IMR-90 (cell line): Measurements from ENCODE around the gene FEV. TPM values are rescaled to one million over a fixed set of nuclear protein-coding genes. Genes with fewer than 3 reads are reported as not detected.

Experiments used
- ATAC-seq: fragments of 200-7000 bp; cut with Tn5 transposase; 2 replicates; pipeline ENCODE4 v1.9.1; 2020; ENCODE audit warnings: low read depth, mild to moderate bottlenecking, moderate library complexity
- BruUV-seq: library from RNA; stranded (reverse); fragments of 400-500 nt; replicated peaks from 2 replicates; lab custom pipeline; 2021; lab: Mats Ljungman, UMichigan
- CTCF ChIA-PET: fragments of 300-600 bp; formaldehyde crosslinking; extraction: SDS; loops from one replicate; lab custom pipeline; 2021; ENCODE audit warnings: antibody characterized with exemption; lab: Yijun Ruan, JAX
- POLR2A ChIA-PET: fragments of 300-600 bp; sonication (Branson Sonifier 250); formaldehyde crosslinking; loops from one replicate; lab custom pipeline; 2022; ENCODE audit warnings: antibody characterized with exemption; ENCODE audit not compliant: unreplicated experiment; lab: Charles Lee
- DNase-seq: peaks from one replicate; pipeline ENCODE4 v3.0.0; 2013
- H2AFZ ChIP-seq: replicated peaks from 2 replicates; pipeline ENCODE3; 2013; ENCODE audit warnings: low read length, mild to moderate bottlenecking; ENCODE audit not compliant: poor library complexity
- H2AK5ac ChIP-seq: 2 replicates; pipeline ENCODE4 v1.6.1; 2013; ENCODE audit warnings: low read depth, low read length, inconsistent platforms
- H2AK9ac ChIP-seq: replicated peaks from 2 replicates; pipeline ENCODE3; 2013; ENCODE audit warnings: mild to moderate bottlenecking, low read depth, low read length, moderate library complexity; ENCODE audit not compliant: poor library complexity
- H2BK120ac ChIP-seq: 2 replicates; pipeline ENCODE4 v1.6.1; 2013; ENCODE audit warnings: low read depth, low read length, inconsistent platforms
- H2BK15ac ChIP-seq: 3 replicates; pipeline ENCODE4 v1.6.1; 2013; ENCODE audit warnings: low read depth, low read length, inconsistent platforms
- H2BK20ac ChIP-seq: 2 replicates; pipeline ENCODE4 v1.6.1; 2013; ENCODE audit warnings: low read depth, mild to moderate bottlenecking, inconsistent platforms, low read length, moderate library complexity
- H2BK5ac ChIP-seq: 2 replicates; pipeline ENCODE4 v1.6.1; 2013; ENCODE audit warnings: mild to moderate bottlenecking, low read depth, low read length, inconsistent platforms; ENCODE audit not compliant: poor library complexity, severe bottlenecking
- H3K14ac ChIP-seq: replicated peaks from 2 replicates; pipeline ENCODE4 v1.6.1; 2013; ENCODE audit warnings: low read depth, low read length, inconsistent platforms
- H3K18ac ChIP-seq: 2 replicates; pipeline ENCODE4 v1.6.1; 2013; ENCODE audit warnings: low read depth, low read length, control low read depth
- H3K23ac ChIP-seq: 2 replicates; pipeline ENCODE4 v1.6.1; 2013; ENCODE audit warnings: low read depth, low read length, inconsistent platforms
- H3K27ac ChIP-seq: 2 replicates; pipeline ENCODE4 v1.5.1; 2013; ENCODE audit warnings: mild to moderate bottlenecking, control low read depth, low read length; ENCODE audit not compliant: insufficient read depth
- H3K27me3 ChIP-seq: 2 replicates; pipeline ENCODE4 v1.6.1; 2013; ENCODE audit warnings: low read length; ENCODE audit not compliant: control insufficient read depth, insufficient read depth
- H3K36me3 ChIP-seq: 2 replicates; pipeline ENCODE4 v1.6.1; 2013; ENCODE audit warnings: low read length, mixed read lengths; ENCODE audit not compliant: control insufficient read depth, insufficient read depth
- H3K4ac ChIP-seq: 2 replicates; pipeline ENCODE4 v1.6.1; 2013; ENCODE audit warnings: low read depth, low read length, inconsistent platforms
- H3K4me1 ChIP-seq: 2 replicates; pipeline ENCODE4 v1.6.1; 2013; ENCODE audit warnings: low read length, mixed read lengths; ENCODE audit not compliant: control insufficient read depth, insufficient read depth
- H3K4me2 ChIP-seq: 2 replicates; pipeline ENCODE4 v1.6.1; 2013; ENCODE audit warnings: low read depth, mild to moderate bottlenecking, control low read depth, low read length, moderate library complexity
- H3K4me3 ChIP-seq: 2 replicates; pipeline ENCODE4 v1.5.1; 2013; ENCODE audit warnings: low read depth, mild to moderate bottlenecking, control low read depth, low read length, moderate library complexity; ENCODE audit not compliant: insufficient read depth
- H3K56ac ChIP-seq: 2 replicates; pipeline ENCODE4 v1.6.1; 2013; ENCODE audit warnings: low read length, inconsistent platforms; ENCODE audit not compliant: insufficient read depth; ENCODE audit errors: extremely low read depth
- H3K79me1 ChIP-seq, 2 experiments: 2 replicates each; pipeline ENCODE4 v1.6.1; 2013; ENCODE audit warnings: low read length in 2 of 2, inconsistent platforms in 1 of 2, low read depth in 1 of 2
- H3K9ac ChIP-seq: 2 replicates; pipeline ENCODE4 v1.6.1; 2013; ENCODE audit warnings: low read depth, low read length, control low read depth
- H3K9me1 ChIP-seq: 2 replicates; pipeline ENCODE4 v1.6.1; 2013; ENCODE audit warnings: low read length, inconsistent platforms; ENCODE audit not compliant: insufficient read depth
- H3K9me3 ChIP-seq: 2 replicates; pipeline ENCODE4 v1.6.1; 2013; ENCODE audit warnings: low read length; ENCODE audit not compliant: control insufficient read depth, insufficient read depth
- H4K20me1 ChIP-seq: 2 replicates; pipeline ENCODE4 v1.6.1; 2013; ENCODE audit warnings: low read length, inconsistent platforms; ENCODE audit not compliant: insufficient read depth
- H4K5ac ChIP-seq: 2 replicates; pipeline ENCODE4 v1.6.1; 2013; ENCODE audit warnings: mild to moderate bottlenecking, low read depth, low read length, control low read depth
- H4K8ac ChIP-seq, 2 experiments: 2 replicates each; pipeline ENCODE4 v1.6.1; 2013; ENCODE audit warnings: low read depth in 2 of 2, low read length in 2 of 2, control low read depth in 1 of 2, inconsistent platforms in 1 of 2
- H4K91ac ChIP-seq: 2 replicates; pipeline ENCODE4 v1.6.1; 2013; ENCODE audit warnings: low read depth, low read length, inconsistent platforms; ENCODE audit not compliant: insufficient read depth
- BHLHE40 ChIP-seq: fragments of 150-350 bp; IDR thresholded peaks from 2 replicates; pipeline ENCODE4 v1.6.1; 2016; ENCODE audit warnings: mild to moderate bottlenecking, low read depth, low read length
- CEBPB ChIP-seq: IDR thresholded peaks from 2 replicates; pipeline ENCODE4 v1.6.1; 2012; ENCODE audit warnings: low read depth, low read length, improper control_type of control experiment
- CHD1 ChIP-seq: IDR thresholded peaks from 2 replicates; pipeline ENCODE4 v1.6.1; 2012; ENCODE audit warnings: low read depth, low read length, improper control_type of control experiment
- MAZ ChIP-seq: IDR thresholded peaks from 2 replicates; pipeline ENCODE4 v1.6.1; 2012; ENCODE audit warnings: low read depth, mild to moderate bottlenecking, low read length, improper control_type of control experiment, moderate library complexity, borderline replicate concordance
- MXI1 ChIP-seq: IDR thresholded peaks from 2 replicates; pipeline ENCODE4 v1.6.1; 2012; ENCODE audit warnings: low read depth, mild to moderate bottlenecking, low read length, moderate library complexity, borderline replicate concordance
- RAD21 ChIP-seq: IDR thresholded peaks from 2 replicates; pipeline ENCODE4 v1.6.1; 2012; ENCODE audit warnings: low read length, improper control_type of control experiment
- RFX5 ChIP-seq: IDR thresholded peaks from 2 replicates; pipeline ENCODE4 v1.8.0; 2012; ENCODE audit warnings: low read depth, mild to moderate bottlenecking, low read length, moderate library complexity
- SMC3 ChIP-seq: fragments of 150-350 bp; IDR thresholded peaks from 2 replicates; pipeline ENCODE4 v1.6.1; 2016; ENCODE audit warnings: low read depth, mild to moderate bottlenecking, antibody characterized with exemption, low read length, moderate library complexity
- USF2 ChIP-seq: fragments of 150-350 bp; IDR thresholded peaks from 2 replicates; pipeline ENCODE4 v1.6.1; 2017; ENCODE audit warnings: mild to moderate bottlenecking, antibody characterized with exemption, low read length, low read depth
- WGBS, 2 experiments: methylation state at CpG; one replicate each; pipeline versions ENCODE4 v1.1.5 to v1.1.7; 2013; ENCODE audit warnings: missing lambda C conversion rate in 2 of 2; ENCODE audit not compliant: insufficient read length in 1 of 2; ENCODE audit errors: extremely low coverage in 2 of 2; 5-methylcytosine and 5-hydroxymethylcytosine counted together
- dilution Hi-C: fragments of 300-500 bp; cut with HindIII; formaldehyde crosslinking; loops from one replicate; pipeline ENCODE4 v1.14.3; 2018; ENCODE audit warnings: low sequenced_read_pairs; ENCODE audit not compliant: unreplicated experiment
- in situ Hi-C: fragments of 300-500 bp; cut with MboI; formaldehyde crosslinking; loops from 3 replicates; pipeline ENCODE4 v1.14.3; 2019; ENCODE audit warnings: low sequenced_read_pairs, inconsistent platforms, mixed read lengths
- intact Hi-C: fragments of 100-400 bp; cut with micrococcal nuclease; formaldehyde crosslinking; loops from 2 replicates; pipeline ENCODE4 v1.10.0; 2022
- polyA plus RNA-seq, 3 experiments: library from polyadenylated mRNA; depleted of rRNA; stranded (reverse); fragments of >200 nt; gene quantifications; 2 replicates each; pipeline ENCODE4 v1.2.3, GENCODE V29; 2012; ENCODE audit warnings: low replicate concordance in 1 of 3
- total RNA-seq: library from RNA; depleted of rRNA; stranded (reverse); fragments of >200 nt; gene quantifications from 2 replicates; pipeline ENCODE4 v1.2.3, GENCODE V29; 2012

The FEV gene
- total and polyA plus RNA-seq, 2 of the 4 experiments (the other 2 are of a cell fraction) = not detected

GRCh38 chr2:219024059-219024458 lies 39.1 kb upstream of the FEV start:
- in situ Hi-C loops (no loop called here), intact Hi-C loops (no loop called here), dilution Hi-C loops (no loop called here)
- H2BK120ac ChIP-seq = no peak overlapping the region
- ChIA-PET CTCF (no interaction called here), POLR2A (no interaction called here)
- DNase-seq (no peak), ATAC-seq (no peak)
- no peak overlapping the region for H3K4me3 ChIP-seq
- H3K9me3 ChIP-seq = no peaks in the 10 kb centered on the region
- H3K4me1 ChIP-seq = no peaks in the 10 kb centered on the region
- H4K20me1 ChIP-seq = no peaks in the 10 kb centered on the region
- H2BK20ac ChIP-seq = no peak overlapping the region
- TF ChIP-seq CEBPB = no peak
- no peak for TF ChIP-seq USF2
- no peak for TF ChIP-seq RAD21
- no peak for TF ChIP-seq RFX5
- TF ChIP-seq MAZ = no peak
- no peak for TF ChIP-seq SMC3
- no peak for TF ChIP-seq CHD1
- no peak for TF ChIP-seq BHLHE40
- TF ChIP-seq MXI1 = no peak
- H4K5ac ChIP-seq = no peak overlapping the region
- peaks cover 68% of the 10 kb centered on the region for H3K27me3 ChIP-seq
- no peak overlapping the region for H3K4ac ChIP-seq
- H3K9ac ChIP-seq = no peak overlapping the region
- no peak overlapping the region for H3K18ac ChIP-seq
- no peak overlapping the region for H3K56ac ChIP-seq
- BruUV-seq = no TSS peak
- no peak overlapping the region for H3K14ac ChIP-seq
- H4K8ac ChIP-seq = no peak overlapping the region
- peak overlapping the region; percentile 23 for H2AFZ ChIP-seq
- H3K79me1 ChIP-seq = no peaks in the 10 kb centered on the region
- H2BK5ac ChIP-seq = no peak overlapping the region
- no peak overlapping the region for H2AK9ac ChIP-seq
- no peaks in the 10 kb centered on the region for H3K9me1 ChIP-seq
- no peak overlapping the region for H3K23ac ChIP-seq
- H3K4me2 ChIP-seq = no peak overlapping the region
- H3K36me3 ChIP-seq = no peaks in the 10 kb centered on the region
- H3K27ac ChIP-seq = no peak overlapping the region
- WGBS, 2 experiments = no CpG with 5 or more reads among the region's 11 CpGs
- no peak overlapping the region for H2BK15ac ChIP-seq
- no peak overlapping the region for H2AK5ac ChIP-seq
- H4K91ac ChIP-seq = no peak overlapping the region
